Stimulated activated CD8-positive, alpha-beta memory T cell treated with anti-CD3 and anti-CD28 coated beads, Interleukin-7, amount 100 ng/mL, for 24 hours (primary cell): ENCODE data around the gene ADAMTS9.
"Not testable (repeated sequence)": the region's sequence is repeated elsewhere in the genome, so short reads cannot be mapped to it uniquely, and the experiment has no call there.

ENCODE experiments used
- DNase-seq: peaks from one replicate; pipeline ENCODE4 v3.0.0-alpha.2; 2020; ENCODE audit warnings: low read depth

The ADAMTS9 gene

DNA sequence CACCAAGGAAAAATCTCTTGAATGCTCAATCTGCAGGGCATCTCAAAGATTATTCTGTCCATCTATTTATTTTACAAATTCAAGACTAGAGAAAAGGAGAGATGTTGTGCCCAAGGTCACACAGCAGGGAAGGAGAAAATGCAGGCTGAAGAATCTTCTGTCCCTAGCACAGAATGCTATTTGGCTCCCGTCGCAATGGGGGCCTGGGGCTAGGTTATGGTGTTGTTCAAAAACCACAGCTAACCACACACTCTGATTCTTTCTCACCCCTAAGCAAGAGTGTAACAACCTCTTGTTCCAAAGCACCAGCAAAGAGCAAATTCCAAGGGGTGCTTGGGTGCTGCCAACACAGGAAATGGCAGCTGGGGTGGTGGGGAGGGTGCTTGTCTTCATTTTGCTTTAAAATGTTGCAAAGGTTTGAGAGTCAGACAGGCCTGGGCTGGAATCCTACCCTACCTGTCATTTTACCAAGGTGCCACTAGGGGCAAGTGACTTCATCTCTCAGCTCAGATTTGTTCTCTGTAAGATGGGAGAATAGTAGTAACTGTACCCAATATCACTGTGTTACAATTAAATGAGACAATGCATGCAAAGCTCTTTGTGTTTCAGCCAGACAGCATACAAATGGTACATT, 112.5 kb downstream of the ADAMTS9 start:
- DNase-seq = no peak

DNA sequence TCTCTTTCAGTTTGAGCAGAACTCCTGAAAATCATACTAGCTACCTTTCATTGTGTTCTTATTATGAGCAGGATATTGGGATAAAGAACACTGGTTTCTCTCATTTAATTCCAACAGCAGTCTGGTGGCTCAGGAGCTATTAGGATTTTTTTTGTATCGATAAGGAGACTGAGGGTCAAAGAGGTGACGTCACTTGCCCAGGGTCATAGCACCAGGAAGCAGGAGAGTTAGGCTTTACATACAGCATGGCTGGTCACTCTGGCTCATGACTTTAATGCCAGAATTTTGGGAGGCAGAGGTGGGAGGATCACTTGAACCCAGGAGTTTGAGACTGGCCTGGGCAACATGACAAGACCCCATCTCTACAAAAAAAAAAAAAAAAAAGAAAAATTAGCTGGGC, 113.6 kb downstream of the ADAMTS9 start:
- DNase-seq = no peak

GRCh38 chr3:64571982-64572381, 115.8 kb downstream of the ADAMTS9 start:
- DNase-seq = no peak

DNA sequence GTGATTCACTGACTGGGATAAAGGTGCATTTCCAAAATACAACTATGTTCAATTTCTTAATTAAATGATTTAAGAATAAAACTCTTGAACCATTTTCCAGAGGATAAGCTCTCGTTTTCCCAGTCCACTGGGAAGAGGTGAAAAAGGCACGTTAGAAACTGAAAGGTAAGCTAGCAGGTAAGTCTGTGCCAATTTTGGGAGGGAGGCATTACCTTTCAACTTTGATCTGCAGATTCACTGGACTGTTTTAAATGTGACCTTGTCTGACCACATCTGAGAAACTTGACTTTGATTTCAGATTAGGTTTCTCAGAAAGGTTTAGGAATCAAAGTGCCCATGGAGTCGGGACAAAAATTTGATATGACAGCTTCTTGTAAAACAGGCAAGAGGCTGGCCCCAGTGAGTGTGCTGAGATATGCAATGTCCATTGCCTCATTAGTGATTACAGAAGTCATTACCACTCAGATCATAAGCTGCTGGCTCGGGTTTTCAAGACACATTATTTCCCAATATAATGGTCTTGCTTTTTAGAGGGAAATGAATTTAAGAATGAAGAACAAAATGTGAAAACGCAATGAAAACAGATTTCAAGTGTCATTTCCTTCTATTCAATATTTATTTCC, 118.8 kb downstream of the ADAMTS9 start:
- no peak for DNase-seq

GRCh38 chr3:64566859-64567258, 120.9 kb downstream of the ADAMTS9 start:
- no peak for DNase-seq

GRCh38 chr3:64563751-64564150, 124.0 kb downstream of the ADAMTS9 start:
- DNase-seq = no peak

DNA sequence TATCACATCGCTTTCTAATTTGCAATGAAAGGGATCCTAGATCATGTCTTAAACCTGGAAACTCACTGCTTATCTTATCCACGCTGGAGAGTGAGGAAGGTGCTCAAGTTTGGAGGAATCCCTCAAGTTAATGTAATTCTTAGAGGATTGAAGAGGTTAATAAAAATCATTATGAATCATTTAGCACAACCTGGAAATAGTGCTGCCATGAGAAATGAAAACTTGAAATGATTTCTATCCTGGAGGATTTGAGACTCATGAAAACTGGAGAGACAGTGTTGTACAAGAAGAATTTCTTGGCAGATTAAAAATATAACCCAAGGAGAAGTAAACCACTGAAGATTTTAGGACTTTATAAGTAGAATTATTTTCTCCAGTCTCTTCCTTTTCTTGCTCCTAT, 125.9 kb downstream of the ADAMTS9 start:
- no peak for DNase-seq

- no peak for DNase-seq
These were observed 126.4 kb downstream of the ADAMTS9 start for GRCh38 chr3:64561325-64561843.

GRCh38 chr3:64560791-64561190, 127.0 kb downstream of the ADAMTS9 start:
- no peak for DNase-seq

DNA sequence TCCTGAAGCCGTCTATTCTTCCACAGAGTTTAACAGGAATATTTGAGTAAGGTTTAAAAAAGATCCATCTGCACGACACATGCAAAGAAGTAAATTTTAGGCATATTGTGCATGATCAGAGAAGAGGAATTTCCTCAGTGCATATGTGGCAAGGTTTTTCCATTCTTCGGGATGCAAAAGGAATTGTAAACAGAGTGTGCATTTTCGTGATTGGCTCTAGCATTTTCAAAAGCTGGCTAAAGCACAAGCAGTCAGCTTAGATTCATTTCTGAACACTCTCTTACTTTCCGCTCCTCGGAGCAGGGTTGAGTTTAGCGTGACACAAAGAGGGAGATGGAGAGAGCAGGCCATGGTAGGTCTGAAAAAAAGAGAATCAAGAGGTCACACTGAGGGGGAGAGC, 128.2 kb downstream of the ADAMTS9 start:
- no peak for DNase-seq

DNA sequence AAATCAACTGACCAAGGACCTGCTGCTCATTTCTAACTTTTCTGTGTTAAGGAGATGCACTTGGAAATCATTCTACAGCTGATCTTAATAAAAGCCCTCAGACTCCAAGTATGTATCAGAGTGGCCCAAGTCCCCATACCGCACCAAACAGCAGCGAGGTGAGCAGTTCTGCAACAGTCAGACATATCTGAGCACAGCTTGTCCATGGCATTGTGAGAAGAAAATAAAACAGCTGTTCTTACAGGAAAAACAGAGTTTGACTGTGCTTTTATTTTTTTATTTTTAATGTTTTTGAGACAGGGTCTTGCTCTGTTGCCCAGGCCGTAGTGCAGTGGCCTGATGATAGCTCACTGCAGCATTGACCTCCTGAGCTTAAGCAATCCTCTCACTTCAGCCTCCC, 131.8 kb downstream of the ADAMTS9 start:
- DNase-seq = no peak

- no peak for DNase-seq
These were observed 132.4 kb downstream of the ADAMTS9 start for GRCh38 chr3:64555351-64555750.

GRCh38 chr3:64554096-64554920, 133.5 kb downstream of the ADAMTS9 start:
- DNase-seq = no peak

DNA sequence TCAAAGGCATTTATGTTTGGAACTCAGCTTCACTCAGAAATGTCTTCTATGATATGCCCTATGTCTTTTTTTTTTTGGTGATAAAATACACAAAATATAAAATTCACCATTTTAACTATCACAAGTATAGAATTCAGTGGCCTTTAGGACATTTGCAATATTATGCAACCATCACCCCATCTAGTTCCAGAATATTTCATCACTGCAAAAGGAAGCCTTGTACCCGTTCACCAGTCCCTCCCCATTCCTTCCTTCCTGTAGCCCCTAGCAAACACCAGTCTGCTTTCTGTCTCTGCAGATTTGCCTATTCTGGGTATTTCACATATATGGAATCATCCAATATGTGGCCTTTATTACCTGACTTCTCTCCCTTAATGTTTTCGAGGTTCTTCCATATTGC, 134.8 kb downstream of the ADAMTS9 start:
- DNase-seq = no peak

DNA sequence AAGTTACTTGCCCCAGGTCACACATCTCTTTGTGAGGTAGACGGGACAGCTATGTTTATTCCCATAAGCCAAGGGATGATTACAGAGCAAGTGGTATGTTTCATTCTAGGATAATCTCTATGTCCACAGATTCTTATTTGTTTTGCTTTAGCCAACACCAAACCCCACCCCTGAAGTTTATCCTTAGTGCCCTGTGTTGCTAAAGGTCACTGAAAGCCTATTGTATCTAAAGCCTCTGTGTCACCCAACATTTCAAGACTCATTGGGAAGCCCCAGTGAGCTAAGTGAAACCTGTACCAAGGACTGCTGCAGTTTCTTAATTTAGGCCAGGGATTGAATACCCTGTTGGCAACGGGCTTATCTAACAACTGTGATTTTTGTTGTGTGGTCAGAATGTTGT, 135.6 kb downstream of the ADAMTS9 start:
- no peak for DNase-seq

- DNase-seq = no peak
These were observed 136.1 kb downstream of the ADAMTS9 start for GRCh38 chr3:64551697-64552096.

DNA sequence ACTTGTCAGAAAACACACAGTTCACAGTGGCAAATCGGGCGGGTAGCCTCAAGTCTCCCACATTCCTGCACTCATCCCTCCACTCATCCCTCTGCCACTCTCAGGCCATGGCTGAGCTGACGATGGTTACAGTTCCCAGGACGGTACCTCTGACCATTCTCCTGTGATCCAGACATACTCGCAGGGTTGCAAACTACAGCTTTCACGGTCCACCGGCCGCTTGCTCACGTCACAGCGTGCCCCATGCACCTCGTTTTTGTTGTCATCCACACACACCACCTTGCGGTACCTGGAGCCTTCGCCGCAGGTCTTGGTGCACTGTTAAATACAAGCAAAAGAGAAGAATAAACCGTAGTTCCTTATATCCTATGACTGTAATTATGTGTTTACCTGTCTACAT, 137.1 kb downstream of the ADAMTS9 start:
- DNase-seq = no peak

DNA sequence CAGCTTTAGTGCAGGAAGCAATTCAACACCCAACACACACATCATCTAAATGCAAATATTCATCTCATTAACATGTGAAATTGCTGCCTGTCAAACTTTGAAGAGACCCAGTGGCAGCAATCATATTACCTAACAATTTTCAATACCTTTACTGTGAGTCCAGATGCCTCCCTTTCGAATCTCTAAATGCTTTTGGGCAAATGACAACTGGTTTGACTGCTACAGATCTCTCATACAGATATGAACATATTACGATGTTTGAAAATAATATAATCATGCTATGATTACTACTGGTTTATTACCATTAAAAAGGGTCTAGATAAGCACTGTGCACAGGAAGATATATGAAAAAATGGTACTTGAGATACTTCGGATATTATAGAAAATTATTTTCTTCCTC, 137.9 kb downstream of the ADAMTS9 start:
- DNase-seq = no peak

- no peak for DNase-seq
These were observed 139.5 kb downstream of the ADAMTS9 start for GRCh38 chr3:64548200-64548889.

- DNase-seq = no peak
These were observed 140.9 kb downstream of the ADAMTS9 start for GRCh38 chr3:64546856-64547255.

DNA sequence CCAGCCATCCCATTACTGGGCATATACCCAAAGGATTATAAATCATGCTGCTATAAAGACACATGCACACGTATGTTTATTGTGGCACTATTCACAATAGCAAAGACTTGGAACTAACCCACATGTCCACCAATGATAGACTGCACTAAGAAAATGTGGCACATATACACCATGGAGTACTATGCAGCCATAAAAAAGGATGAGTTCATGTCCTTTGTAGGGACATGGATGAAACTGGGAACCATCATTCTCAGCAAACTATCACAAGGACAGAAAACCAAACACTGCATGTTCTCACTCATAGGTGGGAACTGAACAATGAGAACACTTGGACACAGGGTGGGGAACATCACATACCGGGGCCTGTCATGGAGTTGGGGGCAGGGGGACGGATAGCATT, 142.6 kb downstream of the ADAMTS9 start:
- not testable (repeated sequence) for DNase-seq

- no peak for DNase-seq
These were observed 146.0 kb downstream of the ADAMTS9 start for GRCh38 chr3:64541803-64542202.
